Measurements from ENCODE around the gene UST. TPM values are rescaled to one million over a fixed set of nuclear protein-coding genes. Genes with fewer than 3 reads are reported as not detected.

Gene UST
- total RNA-seq, 2 donors from 2014 or later: 1.1 to 2.7 TPM

DNA sequence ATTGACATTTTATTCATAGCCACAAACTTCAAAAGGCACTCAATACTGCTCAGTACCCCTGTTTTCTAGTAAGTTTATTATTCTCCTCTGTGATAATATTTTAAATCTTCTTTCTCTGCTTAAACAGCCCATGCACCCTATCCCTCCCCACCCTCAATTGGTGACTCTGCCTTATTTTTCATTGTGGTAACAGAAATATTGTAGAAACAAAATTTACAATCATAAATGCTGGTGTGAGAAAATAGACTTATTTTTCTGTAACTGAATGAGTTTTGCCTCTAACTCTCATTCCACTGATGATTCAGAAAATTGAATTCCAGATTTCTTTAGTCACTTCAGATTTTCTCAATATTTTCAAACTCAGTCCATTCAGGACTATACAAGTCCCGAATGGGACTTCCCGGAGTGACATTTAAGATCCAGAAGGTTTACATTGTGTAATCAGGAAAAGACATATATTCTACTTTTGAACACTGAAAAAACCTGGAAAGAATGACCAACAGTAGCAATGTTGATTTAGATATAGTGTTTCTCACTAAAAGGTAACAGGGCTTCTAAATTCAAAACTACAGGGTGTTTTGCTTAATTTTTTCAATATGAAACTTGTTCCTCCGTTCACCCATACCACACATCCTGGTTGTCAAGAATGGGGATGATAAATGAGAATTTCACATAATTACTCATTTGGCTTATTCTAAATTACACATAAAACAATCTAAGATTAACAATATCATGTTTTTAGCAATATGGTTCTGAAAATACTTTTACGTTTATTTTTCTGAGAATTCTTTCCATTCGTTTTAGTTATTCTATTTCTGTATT, 34.8 kb upstream of the UST start:
- H3K36me3 ChIP-seq: no peaks in the 10 kb centered on the region
- H3K4me1 ChIP-seq: no peaks in the 10 kb centered on the region
- TF ChIP-seq, protein P1, sequence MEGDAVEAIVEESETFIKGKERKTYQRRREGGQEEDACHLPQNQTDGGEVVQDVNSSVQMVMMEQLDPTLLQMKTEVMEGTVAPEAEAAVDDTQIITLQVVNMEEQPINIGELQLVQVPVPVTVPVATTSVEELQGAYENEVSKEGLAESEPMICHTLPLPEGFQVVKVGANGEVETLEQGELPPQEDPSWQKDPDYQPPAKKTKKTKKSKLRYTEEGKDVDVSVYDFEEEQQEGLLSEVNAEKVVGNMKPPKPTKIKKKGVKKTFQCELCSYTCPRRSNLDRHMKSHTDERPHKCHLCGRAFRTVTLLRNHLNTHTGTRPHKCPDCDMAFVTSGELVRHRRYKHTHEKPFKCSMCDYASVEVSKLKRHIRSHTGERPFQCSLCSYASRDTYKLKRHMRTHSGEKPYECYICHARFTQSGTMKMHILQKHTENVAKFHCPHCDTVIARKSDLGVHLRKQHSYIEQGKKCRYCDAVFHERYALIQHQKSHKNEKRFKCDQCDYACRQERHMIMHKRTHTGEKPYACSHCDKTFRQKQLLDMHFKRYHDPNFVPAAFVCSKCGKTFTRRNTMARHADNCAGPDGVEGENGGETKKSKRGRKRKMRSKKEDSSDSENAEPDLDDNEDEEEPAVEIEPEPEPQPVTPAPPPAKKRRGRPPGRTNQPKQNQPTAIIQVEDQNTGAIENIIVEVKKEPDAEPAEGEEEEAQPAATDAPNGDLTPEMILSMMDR (IDR thresholded peaks at IDR 0.05): no peak
- H3K27me3 ChIP-seq: no peaks in the 10 kb centered on the region
- no peaks in the 10 kb centered on the region for H3K9me3 ChIP-seq
- no peak for DNase-seq
- intact Hi-C loops (cut with DNase I): no loop called here
- H3K27ac ChIP-seq: no peak overlapping the region
- H3K4me3 ChIP-seq: no peak overlapping the region
- no peak overlapping the region for H3K9ac ChIP-seq (ENCODE audit: low read depth in 2 of 2, low read length in 2 of 2)

DNA sequence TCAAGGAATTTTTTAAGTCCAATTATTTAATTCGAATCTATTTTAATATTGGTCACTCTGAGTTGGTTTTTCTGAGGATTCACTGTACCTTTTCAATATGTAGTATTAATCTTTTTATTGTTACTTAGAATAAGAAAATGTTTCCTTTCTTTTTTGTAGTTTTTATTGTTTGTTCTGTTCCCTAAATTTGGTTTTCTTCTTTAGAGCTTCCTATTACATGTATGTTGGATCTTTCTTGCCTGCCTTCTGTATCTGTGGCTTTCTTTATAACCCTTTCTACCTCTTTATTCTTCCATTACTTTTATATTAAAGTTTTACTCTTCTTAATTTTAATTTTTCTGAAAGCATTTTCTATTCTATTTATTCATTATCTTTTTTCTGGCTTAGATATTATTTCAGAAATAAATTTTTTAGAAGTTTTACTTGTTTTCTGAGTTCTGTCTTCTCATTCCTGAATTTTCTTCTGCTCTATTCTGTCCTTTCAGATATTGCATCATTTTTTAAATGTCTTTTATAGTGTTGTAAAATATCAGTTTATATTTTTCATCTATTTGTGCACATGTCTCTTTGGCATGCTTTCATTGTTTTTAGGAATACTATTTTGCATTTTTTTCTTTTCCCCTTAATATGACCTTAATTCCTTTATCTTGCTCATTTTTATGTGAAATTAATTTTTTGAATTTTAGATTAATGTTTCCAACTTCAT, 33.6 kb upstream of the UST start:
- H3K36me3 ChIP-seq: no peaks in the 10 kb centered on the region
- no peak overlapping the region for H3K27ac ChIP-seq
- H3K9ac ChIP-seq (ENCODE audit: low read depth in 2 of 2, low read length in 2 of 2): no peak overlapping the region
- intact Hi-C loops (cut with DNase I): no loop called here
- H3K4me3 ChIP-seq: no peak overlapping the region
- H3K4me1 ChIP-seq: no peaks in the 10 kb centered on the region
- no peak for DNase-seq
- TF ChIP-seq, protein P1 (IDR thresholded peaks at IDR 0.05): no peak
- H3K9me3 ChIP-seq: no peaks in the 10 kb centered on the region
- no peaks in the 10 kb centered on the region for H3K27me3 ChIP-seq

DNA sequence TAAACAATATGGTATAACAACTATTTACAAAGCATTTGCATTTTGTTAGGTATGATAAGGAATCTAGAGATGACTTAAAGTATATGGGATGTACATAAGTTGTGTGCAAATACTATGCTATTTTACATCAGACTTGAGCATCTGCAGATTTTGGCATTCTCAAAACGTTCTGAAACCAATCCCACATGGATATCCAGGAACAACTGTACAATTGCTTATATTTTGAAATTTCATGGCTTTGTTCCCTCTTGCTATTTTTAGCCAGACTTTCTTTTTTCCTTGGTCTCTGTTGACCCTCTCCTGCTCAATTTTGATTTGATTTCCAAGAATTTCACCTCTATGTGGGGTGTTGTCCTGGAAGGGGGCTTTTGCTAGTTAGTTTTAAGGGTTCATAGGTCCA, 32.9 kb upstream of the UST start:
- DNase-seq: no peak
- Histone ChIP-seq H3K9ac (ENCODE audit: low read depth in 2 of 2, low read length in 2 of 2) (no peak overlapping the region), H3K27ac (no peak overlapping the region), H3K36me3 (no peaks in the 10 kb centered on the region), H3K4me1 (no peaks in the 10 kb centered on the region), H3K4me3 (no peak overlapping the region), H3K27me3 (no peaks in the 10 kb centered on the region), H3K9me3 (no peaks in the 10 kb centered on the region)
- intact Hi-C loops (cut with DNase I): no loop called here
- TF ChIP-seq, protein P1 (IDR thresholded peaks at IDR 0.05): no peak

GRCh38 chr6:148716811-148717210, 30.0 kb upstream of the UST start:
- Histone ChIP-seq H3K9ac (ENCODE audit: low read depth in 2 of 2, low read length in 2 of 2) (no peak overlapping the region), H3K4me1 (no peaks in the 10 kb centered on the region), H3K27ac (no peak overlapping the region), H3K36me3 (no peaks in the 10 kb centered on the region), H3K9me3 (no peaks in the 10 kb centered on the region), H3K4me3 (no peak overlapping the region), H3K27me3 (no peaks in the 10 kb centered on the region)
- intact Hi-C loops (cut with DNase I): no loop called here
- TF ChIP-seq, protein P1 (IDR thresholded peaks at IDR 0.05): no peak
- no peak for DNase-seq

DNA sequence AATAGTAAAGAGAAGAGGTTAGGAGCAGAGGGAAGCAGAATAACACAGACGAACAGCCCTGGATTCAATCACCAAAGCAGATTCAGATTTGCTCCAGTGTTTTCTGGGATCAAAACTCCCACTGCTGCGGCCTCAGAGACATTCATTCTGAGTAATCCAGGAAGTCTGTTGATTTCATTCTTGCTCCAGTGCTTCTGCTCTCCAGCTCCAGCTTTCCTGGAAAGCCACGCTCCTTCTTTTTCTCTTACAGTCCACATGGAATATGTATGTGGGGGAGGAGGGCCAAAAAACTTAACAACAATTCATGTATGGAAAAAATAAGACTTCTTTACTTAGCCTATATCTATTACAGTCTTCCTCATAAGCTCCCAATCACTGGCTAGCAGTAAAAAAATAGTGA, 26.4 kb upstream of the UST start:
- Histone ChIP-seq H3K9ac (ENCODE audit: low read depth in 2 of 2, low read length in 2 of 2) (no peak overlapping the region), H3K27me3 (no peaks in the 10 kb centered on the region), H3K4me3 (no peak overlapping the region), H3K4me1 (no peaks in the 10 kb centered on the region), H3K9me3 (no peaks in the 10 kb centered on the region), H3K36me3 (no peaks in the 10 kb centered on the region), H3K27ac (no peak overlapping the region)
- intact Hi-C loops (cut with DNase I): no loop called here
- TF ChIP-seq, protein P1 (IDR thresholded peaks at IDR 0.05): no peak
- no peak for DNase-seq
